Inflammatory macrophage treated with lipopolysaccharide for 4 hours (primary cell): ENCODE results near the gene SAP130.

ENCODE experiments used
- DNase-seq: peaks from one replicate; pipeline ENCODE4 v3.0.0-alpha.2; 2020

Gene SAP130

GRCh38 chr2:128027801-128028667, at the start of gene SAP130:
SAP130 (minus strand) TSS chr2:128028059; CDS start chr2:128026292, 1,767 bp downstream.
- peak; percentile 97 for DNase-seq

- no peak for DNase-seq
These were observed 48.7 kb upstream of the SAP130 start for GRCh38 chr2:128076461-128077106.

- DNase-seq: no peak
These were observed 45.4 kb upstream of the SAP130 start for GRCh38 chr2:128073278-128073677.

GRCh38 chr2:128069769-128070168, 41.9 kb upstream of the SAP130 start:
- no peak for DNase-seq

GRCh38 chr2:128064353-128064752, 36.5 kb upstream of the SAP130 start:
- no peak for DNase-seq

- DNase-seq: no peak
These were observed 34.7 kb upstream of the SAP130 start for GRCh38 chr2:128062571-128062970.

DNA sequence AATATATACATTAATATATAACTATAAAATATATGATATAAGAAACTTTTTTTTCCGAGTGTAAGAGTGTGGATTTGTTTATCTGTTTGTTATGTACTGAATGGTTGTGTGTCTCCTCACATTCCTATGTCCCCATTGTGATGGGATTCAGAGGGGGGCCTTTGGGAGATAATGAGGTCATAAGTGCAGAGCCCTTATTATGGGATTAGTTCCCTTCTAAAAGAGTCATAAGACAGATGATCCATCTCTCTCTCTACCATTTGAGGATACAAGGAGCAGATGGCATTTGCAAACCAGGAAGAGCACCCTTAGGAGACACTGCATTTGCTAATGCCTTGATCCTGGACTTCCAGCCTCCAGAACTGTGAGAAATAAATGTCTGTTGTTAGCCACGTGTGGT, 30.3 kb upstream of the SAP130 start:
- no peak for DNase-seq

GRCh38 chr2:128057334-128057733, 29.5 kb upstream of the SAP130 start:
- no peak for DNase-seq

DNA sequence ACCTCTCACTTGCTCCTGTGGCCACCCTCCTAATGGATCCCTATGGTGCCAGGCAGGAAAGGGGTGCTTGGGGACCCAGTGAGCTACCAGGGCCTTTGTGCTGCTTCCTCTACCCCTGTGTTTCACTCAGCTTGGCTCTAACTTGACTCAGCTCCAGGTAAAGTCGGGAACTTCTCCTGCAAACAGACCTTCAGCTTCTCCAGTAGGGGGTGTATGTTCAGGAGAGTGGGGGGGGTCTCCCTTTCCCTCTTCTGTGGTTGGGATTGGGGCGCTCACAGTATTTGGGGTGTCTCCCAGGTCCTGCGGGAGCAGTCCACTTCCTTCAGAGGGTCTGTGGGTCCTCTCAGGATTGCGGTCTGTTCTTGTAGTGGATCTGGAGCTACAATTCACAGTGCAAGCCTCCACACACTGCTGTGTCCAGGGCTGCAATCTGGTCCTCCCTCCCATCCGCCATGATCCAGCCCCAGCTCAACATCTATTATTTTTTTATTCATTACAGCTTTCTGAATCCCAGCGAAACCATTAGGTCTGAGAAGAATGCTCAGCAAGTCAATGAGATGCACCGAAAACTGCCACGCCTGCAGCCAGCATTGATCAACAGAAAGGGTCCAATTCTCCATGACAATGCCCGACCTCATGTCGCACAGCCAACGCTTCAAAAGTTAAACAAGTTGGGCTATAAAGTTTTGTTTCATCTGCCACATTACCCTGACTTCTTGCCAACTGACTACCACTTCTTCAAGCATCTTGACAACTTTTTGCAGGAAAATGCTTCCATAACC, 26.4 kb upstream of the SAP130 start:
- DNase-seq: no peak

DNA sequence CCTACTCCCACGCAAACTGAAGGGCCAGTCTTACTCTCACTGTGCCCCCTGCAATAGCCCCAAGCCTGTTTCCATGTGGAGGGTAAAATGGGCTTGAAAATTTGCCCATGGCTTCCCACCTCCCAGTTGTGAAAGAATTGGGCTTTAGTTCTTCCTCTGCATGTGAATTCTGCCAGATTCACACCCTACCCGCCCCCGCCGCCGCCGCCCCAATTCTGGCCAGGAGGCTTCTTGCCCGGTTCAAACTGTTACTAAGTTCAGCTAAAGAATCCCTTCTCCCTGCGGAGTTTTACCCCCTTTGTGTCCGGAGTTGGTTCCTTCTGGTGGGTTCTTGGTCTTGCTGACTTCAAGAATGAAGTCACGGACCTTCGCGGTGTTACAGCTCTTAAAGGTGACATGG, 25.5 kb upstream of the SAP130 start:
- DNase-seq: no peak

GRCh38 chr2:128043041-128043440, 15.2 kb upstream of the SAP130 start:
- no peak for DNase-seq

GRCh38 chr2:128041561-128041960, 13.7 kb upstream of the SAP130 start:
- no peak for DNase-seq

- DNase-seq: no peak
These were observed 12.4 kb upstream of the SAP130 start for GRCh38 chr2:128040166-128040771.

DNA sequence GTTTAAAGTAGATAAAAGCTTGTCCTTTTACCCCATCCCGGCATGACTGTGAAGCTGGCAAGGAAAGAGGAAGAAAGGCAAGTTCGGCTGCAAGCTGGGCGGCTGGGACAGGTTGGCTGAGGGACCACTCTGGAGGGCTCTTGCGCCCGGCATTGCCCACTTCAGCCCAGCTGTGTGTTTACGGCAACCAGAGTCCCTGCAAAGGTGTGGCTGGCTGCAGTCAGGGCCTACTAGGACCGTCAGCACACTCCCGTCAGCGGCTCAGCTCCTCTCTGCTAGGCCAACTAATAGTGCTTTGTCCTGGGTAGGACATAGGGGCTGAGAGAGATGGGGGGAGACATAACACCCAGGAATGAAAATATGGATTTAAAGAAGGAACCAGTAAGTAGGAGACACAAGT, 11.7 kb upstream of the SAP130 start:
- no peak for DNase-seq

- peak; percentile 15 for DNase-seq
These were observed 10.6 kb upstream of the SAP130 start for GRCh38 chr2:128038411-128038810.

- DNase-seq: peak; percentile 17
These were observed 9.8 kb upstream of the SAP130 start for GRCh38 chr2:128037649-128038048.

DNA sequence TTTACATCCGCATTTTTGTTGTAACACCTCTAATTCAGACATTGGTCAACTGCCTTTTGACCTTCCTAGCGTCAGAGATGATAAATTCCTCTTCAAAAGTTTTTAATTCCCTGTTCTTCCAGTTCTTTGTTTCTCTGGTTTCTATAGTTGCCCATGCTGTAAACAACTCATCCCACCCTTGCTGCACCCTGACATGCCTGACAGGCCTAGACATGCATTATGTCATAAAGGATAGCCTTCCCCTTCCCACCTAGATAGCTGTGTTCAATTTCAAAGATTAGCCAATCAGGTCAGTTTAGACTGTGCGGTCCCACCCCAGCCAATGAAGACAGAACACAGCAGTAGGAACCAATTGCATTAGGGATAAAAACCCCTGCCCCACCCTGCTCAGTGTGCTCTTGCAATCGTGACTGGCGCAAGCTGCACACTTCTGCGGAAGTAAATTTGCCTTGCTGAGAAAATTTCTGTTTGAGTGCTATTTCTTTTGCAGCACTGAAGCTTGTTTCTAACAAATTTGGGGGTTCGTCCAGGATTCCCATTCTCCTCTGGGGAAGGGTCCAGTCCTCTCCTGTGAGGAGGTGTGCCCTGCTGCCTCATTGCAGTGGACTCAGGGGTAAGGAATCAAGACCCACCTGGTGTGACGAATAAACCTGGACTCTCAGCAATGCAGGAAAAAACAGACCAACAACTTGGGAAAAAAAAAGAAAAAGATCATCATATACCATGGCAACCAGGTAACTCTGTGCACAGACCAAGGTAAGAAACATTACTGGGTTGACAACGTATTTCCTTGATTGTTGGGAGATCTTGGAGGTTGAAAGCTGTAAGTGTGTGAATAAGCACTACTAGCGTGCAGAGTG, 9.1 kb upstream of the SAP130 start:
- DNase-seq: no peak

DNA sequence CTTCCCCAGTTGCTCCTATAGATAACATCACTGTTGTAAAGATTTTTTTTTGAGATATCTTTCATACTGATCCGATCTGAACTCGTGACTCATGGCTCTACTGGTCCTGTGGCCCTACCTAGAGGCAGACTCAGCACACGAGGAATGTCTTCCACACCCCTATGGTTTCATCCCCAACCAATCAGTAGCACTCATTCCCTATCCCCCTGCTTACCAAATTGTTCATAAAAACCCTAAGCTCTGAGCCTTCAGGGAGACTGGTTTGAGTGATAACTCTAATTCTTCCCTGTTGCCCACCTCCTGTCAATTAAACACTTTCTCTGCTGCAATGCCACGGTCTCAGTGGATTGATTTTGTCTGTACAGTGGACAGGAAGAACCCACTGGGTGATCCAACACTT, 4.2 kb upstream of the SAP130 start:
- no peak for DNase-seq

DNA sequence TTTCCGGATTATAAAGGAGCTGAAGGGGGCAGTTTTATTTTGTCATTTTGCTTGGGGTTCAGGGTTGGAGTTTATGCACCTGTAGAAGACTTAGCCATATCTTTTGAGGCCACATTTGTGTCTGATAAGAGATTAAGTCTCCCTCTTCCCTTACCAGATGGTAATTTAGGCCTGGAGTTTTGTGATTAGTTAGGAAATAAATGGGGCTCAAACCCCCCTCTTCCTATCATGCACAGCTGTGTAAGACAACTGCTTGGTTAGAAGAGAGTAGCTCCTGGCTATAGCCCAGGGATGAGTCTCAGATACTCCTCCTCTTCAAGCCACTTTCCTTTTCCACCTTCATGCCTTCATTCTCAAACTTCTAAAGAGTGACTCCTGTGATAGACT, 802 bp upstream of the SAP130 start:
- no peak for DNase-seq

GRCh38 chr2:128027278-128027800, 520 bp downstream of the SAP130 start:
- peak; percentile 98 for DNase-seq

DNA sequence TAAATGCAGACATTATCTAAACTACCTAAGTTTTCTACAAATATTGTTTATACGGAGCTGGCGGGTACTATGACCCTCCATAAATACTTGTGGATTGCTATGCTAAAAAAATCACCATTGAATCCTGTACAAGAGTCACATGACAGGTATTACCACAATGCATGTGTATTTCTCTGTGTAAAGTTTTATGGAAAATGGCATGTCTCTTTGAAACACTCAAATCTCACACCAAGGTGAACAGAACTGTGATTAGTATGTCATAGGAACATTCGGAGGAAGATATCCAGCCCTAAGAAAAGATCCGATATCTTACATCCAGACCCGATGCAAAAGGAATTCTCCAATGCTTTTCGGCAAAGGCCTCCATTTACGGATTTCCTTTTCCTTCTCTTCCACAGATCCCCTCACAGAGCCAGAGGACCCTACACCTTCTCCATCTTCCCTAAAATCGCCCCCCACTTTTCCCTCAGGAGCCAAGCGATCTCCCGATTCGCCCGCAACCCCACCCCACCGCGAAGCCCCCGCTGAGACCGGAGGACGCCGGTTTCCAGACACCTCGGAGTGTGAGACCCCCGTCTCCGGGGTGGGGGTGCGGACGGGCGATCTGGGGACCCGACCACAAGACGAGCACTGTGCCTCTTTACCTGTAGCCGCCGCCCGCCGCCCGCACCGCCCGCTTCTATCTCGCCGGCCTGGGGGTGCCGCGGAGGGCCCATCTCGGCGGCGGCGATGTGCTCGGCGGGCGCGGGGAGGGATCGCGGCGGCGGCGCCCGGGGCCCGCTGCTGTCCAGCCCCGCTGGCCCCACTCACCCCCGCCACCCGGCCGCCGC, 1.2 kb downstream of the SAP130 start:
- DNase-seq: peak; percentile 12
